ENCODE results near the gene TOR3A. TPM values are rescaled to one million over a fixed set of nuclear protein-coding genes. Genes with fewer than 3 reads are reported as not detected.
A peak's percentile ranks its signal among the peaks of the same experiment; 100 is the strongest.
"Not testable (repeated sequence)": the region's sequence is repeated elsewhere in the genome, so short reads cannot be mapped to it uniquely, and the experiment has no call there.

TOR3A gene, protein sequence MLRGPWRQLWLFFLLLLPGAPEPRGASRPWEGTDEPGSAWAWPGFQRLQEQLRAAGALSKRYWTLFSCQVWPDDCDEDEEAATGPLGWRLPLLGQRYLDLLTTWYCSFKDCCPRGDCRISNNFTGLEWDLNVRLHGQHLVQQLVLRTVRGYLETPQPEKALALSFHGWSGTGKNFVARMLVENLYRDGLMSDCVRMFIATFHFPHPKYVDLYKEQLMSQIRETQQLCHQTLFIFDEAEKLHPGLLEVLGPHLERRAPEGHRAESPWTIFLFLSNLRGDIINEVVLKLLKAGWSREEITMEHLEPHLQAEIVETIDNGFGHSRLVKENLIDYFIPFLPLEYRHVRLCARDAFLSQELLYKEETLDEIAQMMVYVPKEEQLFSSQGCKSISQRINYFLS
- total RNA-seq (2014; rRNA removed), result 47.1 and 54.6 TPM in 2 replicates
- polyA plus RNA-seq (2012), result 15.5 TPM

DNA sequence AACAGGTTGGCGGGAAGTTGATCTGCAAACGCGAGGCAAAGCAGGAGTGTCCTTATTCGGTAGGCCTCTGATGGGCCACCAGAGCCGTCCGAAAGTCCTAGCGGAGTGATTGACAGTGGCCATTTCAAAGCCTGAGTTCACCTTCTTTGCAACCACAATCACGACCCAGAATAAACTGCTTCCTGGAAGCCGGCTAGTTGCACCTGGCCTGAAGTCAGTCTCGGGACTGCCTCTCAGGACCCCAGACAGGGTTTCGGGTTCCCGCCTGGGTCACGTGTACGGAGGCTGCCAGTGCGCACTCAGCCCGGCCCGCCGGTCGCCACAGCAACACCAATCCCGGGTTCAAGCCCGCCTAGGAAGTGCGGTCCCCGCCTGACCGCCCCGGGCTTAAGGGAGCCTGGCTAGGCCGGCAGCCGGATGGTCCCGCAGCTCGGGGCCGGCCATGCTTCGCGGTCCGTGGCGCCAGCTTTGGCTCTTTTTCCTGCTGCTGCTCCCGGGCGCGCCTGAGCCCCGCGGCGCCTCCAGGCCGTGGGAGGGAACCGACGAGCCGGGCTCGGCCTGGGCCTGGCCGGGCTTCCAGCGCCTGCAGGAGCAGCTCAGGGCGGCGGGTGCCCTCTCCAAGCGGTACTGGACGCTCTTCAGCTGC lies at the start of gene TOR3A:
Gene TOR3A (plus strand): TSS at position 384 of the 646 bp plus-strand sequence. CDS start 59 bp downstream, at position 443.
- peak; percentile 85 for DNase-seq (ENCODE audit: low read depth)

DNA sequence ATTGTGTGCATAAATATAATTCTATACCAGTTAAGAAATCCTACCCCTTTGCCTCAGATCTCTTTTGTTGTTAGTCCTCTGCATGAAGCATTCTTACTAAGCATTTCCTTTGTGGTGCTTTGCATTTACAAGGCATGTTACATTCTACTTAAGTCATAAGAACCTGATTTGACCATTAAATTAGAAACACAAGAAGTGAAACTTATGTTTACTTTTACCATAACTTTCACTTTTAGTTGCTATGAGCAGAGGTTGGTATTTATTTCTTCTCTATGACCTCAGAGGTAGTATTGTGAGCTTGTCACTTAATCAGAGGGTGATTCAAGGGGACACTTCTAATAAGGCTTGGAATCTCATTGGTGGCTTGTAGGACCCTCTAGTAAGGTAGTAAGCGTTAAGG lies 47.1 kb upstream of the TOR3A start:
- DNase-seq (ENCODE audit: low read depth), result peak; percentile 25

DNA sequence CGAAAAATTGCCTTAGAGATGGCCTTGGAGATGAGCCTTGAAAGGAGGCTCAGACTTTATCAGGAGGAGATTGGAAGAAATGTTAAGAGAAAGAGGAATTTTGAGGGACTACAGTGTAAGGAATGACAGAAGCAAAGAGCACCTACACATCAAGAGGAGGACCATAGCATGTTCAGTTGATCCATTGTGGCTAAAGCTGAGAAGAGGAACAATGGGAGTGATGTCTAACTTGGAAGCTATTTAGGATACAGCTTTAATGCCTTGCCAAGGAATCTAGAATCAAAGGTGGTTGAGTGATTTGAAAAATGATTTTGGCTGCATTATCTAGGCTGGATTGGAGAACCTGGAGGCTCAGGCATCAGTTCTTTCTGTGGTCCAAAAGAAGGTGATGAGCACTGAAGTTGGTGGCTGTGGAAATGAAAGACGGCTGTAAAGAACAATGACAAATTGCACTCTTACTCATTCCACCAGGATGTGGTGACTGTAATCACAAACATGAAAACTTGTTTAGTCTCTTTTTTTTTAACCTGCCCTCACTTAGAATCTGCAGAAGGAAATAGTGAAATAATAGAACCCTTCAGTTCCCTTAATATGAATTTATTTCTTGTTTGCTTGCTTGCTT lies 44.9 kb upstream of the TOR3A start:
- DNase-seq (ENCODE audit: low read depth), result peak; percentile 61

DNA sequence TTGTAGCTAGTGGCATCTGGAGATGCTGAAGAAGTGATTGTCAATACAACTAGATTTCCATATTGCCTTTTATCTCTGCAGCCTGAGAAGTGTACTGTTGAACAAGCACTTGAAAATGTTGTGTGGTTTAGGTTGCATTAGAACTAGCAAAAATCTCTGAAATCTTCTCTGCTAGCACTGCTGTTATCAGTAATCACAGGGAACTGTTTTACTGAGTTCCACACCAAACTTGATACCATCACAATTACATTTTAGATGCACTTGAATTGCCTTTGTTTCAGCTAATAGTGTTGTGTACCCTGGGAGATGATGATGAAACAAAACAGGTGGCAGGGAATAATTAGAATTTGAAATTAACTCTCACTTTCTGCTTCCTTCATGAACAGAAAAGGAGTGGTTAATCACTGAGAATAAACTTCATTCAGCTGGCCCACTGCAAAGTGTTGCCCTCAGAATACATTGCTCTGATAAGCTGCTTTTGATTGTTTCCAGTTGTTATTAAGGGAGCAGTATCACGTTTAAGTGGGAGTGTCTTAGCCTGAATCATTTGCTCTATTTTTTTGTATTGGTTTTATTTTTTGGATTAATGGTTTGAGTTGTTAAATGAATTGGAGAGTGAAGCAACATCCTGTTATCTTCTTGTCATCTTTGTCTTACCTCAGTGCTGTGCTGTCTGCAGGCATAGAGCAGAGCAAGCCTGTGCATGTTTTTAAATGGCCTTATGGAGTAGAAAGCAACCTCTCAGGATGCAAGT lies 43.2 kb upstream of the TOR3A start:
- no peak for DNase-seq (ENCODE audit: low read depth)

DNA sequence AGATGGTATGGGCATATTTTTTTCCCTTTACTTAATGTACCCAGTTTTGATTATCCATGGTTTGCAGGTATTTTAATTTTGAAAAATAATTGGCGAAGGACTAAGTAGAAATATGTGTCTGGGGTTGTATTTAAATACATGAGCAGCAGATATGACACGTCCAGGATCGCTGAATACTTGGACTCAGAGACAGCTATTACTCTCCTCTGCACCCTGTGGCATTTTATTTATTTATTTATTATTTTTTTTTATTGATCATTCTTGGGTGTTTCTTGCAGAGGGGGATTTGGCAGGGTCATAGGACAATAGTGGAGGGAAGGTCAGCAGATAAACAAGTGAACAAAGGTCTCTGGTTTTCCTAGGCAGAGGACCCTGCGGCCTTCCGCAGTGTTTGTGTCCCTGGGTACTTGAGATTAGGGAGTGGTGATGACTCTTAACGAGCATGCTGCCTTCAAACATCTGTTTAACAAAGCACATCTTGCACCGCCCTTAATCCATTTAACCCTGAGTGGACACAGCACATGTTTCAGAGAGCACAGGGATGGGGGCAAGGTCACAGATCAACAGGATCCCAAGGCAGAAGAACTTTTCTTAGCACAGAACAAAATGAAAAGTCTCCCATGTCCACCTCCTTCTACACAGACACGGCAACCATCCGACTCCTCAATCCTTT lies 42.2 kb upstream of the TOR3A start:
- DNase-seq (ENCODE audit: low read depth), result not testable (repeated sequence)

DNA sequence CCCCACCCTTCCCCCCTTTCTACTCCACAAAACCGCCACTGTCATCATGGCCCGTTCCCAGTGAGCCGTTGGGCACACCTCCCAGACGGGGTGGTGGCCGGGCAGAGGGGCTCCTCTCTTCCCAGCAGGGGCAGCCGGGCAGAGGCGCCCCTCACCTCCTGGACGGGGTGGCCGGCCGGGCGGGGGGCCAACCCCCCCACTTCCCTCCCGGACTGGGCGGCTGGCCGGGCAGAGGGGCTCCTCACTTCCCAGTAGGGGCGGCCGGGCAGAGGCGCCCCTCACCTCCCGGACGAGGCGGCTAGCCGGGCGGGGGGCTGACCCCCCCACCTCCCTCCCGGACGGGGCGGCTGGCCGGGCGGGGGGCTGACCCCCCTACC lies 41.7 kb upstream of the TOR3A start:
- not testable (repeated sequence) for DNase-seq (ENCODE audit: low read depth)

DNA sequence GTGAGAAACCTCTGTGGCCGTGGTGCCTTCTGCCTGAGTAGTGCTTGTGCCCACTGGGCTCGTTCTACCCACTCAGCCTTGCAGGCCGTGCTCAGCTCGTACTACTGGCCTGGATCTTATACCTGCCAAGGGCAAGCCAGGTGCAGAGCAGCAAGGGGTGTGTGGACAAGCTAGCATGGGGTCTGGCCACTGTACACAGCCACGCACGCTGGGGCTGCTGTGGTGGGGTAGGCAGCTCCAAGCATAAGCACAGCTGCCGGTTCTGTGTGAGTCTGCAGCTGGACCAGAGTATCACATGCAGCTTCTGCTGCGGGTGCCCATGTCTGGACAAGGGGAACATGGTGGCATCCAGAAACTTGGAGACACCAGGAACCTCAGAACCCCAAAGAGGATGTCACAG lies 39.8 kb upstream of the TOR3A start:
- no peak for DNase-seq (ENCODE audit: low read depth)

DNA sequence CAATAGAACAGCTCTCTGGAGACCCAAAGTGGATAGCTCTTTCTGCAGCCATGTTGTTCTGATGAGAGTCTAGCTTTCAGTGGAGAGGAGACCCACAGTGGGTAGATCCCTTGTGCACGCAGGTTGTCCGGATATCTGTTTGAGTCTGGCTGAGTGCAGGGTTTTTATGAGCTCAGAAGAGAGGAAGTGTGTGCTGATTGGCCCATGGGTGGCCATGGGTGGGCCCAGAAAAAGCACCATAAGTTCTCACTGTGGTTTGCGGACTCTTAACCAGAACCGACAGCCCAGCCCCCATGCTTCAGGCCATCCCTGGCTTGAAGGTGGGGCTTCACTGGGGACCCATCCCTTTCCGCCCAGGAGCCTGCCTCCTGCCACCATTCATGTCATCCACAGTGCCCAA lies 39.2 kb upstream of the TOR3A start:
- no peak for DNase-seq (ENCODE audit: low read depth)

DNA sequence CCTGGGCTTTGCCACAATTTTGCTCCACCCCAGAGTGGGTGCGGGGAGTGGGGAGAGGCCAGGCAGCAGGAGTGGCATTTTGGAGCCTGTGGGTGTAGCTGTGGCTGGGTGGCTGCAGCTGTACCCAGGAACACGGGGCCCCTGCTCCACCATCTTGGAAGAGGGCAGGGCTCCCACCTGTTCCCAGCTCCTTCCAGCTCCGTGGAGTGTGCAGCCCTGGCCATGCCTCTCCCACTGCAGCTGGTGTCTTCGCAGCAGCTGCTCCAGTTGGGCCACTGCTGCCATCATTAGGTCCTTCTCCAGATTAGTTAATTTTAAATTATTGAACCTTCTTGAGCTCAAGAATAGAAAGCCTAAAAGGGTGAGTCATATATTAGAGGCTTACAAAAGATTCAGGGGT lies 38.6 kb upstream of the TOR3A start:
- DNase-seq (ENCODE audit: low read depth), result peak; percentile 49

DNA sequence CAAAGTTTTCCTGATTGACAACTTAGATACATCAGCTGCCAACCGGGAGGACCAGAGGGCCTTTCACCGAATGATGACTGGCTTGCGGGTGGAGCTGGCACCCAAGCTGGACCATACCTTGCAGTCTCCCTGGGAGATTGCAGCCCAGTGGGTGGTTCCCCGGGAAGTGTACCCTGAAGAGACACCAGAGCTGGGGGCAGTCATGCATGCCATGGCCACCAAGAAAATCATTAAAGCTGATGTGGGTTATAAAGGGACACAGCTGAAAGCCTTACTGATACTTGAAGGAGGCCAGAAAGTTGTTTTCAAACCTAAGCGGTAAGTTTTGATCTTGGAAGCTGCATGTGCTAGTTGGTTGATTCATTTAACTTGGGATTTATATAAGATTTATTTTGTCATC lies 38.0 kb upstream of the TOR3A start:
- no peak for DNase-seq (ENCODE audit: low read depth)

DNA sequence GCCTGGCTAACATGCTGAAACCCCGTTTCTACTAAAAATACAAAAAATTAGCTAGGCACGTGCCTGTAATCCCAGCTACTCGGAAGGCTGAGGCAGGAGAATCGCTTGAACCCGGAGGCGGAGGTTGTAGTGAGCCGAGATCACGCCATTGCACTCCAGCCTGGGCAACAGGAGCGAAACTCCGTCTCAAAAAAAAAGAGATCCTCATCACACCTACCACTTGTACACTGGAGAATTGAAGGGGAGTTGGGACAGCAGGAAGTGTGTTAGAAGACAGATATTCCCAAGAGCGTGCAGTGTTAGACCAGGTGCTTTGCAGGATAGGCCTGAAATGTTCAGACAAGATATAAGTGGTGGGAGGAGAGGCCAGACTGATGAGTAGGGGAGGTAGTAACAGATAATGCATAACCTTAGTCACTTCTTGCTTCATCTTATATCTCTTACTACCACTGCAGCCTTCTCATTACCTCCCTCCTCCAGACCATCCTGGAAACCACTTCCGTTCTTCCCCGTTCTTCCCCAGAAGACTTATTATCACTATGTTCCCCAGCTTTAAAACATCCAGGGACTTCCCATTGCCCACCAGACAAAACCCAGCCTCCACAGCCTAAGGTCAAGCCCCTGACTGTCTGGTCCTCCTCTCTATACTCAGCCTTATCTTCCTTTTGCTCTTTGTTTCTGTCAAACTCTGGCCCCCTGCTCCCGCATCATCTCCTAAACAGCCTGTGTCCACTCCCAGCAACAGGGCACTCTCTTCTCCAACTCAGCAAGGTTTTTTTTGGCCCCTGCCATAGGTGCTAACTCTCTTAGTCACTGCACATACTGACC lies 34.8 kb upstream of the TOR3A start:
- no peak for DNase-seq (ENCODE audit: low read depth)

DNA sequence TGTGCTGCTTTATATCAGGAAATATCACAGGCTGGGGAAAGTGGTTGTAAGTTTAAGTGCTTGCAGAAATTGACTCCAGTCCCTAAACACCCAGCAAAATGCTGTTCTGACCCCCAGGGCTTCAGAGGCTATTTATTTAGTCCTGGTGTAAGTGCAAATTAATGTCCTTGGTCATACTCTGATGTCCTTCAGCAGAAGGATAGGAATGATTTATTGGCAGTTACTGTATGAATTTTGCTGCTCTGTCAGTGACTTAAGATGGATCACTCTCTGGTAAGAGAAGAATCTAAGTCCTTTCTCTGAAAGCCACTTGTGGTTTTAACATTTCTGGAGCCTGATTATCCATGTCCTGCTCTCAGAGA lies 34.3 kb upstream of the TOR3A start:
- no peak for DNase-seq (ENCODE audit: low read depth)

DNA sequence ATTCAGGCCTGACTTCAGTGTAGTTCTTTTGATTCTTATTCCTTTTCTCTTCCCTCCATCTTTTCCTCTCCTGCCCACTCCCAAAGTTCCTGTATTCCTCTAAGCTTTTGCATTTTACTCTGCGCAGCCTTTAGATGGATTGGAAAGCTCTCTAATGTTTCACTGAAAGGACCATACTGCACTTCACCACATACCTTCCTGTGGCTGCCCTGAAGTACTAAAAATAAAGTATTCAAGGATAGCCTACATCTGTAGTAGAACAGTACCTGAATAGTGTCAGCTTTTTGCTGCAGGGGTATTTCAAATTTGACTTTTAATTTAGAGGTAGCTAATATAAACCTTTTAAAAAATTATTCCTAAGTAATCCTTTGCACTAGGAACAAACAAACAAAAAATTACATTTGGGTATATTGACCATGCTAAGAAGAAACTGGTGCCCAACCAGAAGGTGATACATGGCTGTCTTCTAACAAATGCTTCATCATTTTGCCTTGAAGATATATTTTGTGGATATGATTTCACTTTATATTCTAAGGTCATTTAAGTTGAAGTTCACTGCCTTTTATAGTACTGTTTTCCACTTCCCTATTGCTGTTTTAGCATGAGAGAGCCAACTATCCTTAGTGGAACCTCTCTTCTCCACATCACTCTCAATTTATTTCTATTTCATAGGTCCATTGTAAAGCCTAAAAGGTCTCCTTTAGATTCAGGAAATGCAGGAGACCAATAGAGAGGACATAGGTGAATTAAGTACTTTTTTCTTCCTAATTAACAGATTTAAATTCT lies 33.3 kb upstream of the TOR3A start:
- no peak for DNase-seq (ENCODE audit: low read depth)

DNA sequence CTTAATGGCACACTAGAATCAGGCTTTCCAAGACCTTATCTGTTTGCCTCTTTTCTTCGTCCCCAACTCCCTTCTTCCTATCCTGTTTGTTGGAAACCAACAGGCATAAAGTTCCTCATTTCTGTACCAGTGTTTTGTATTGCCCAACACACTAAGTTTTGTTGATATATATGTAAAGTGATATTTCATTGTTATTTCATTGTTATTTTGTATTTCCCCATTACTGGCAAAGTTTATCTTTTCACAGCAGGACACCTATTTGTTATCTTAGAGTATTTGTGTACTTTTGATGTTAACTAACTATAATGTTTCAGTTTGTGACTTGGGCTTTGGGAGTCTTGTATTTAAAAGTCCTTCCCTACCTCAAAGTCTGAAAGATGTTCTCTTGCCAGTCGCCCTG lies 29.1 kb upstream of the TOR3A start:
- DNase-seq (ENCODE audit: low read depth), result no peak

DNA sequence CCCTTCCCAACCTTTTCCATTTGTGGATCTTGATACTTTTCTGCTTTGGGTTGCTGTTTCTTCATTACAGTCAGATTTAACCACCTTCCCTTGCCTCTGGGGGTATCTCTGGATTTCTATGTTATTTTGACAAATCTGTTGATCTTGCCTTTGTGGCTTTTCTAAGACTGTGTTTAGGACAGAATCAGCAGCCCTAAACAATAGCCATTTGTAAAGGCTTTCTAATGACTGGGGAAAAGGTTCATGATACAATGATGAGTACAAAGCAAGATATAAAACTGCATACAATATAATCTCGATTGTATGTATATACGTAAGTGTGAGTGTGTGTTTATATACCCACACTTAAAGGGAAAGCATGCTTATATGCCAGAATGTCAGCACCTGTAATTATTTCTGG lies 28.4 kb upstream of the TOR3A start:
- DNase-seq (ENCODE audit: low read depth), result no peak

DNA sequence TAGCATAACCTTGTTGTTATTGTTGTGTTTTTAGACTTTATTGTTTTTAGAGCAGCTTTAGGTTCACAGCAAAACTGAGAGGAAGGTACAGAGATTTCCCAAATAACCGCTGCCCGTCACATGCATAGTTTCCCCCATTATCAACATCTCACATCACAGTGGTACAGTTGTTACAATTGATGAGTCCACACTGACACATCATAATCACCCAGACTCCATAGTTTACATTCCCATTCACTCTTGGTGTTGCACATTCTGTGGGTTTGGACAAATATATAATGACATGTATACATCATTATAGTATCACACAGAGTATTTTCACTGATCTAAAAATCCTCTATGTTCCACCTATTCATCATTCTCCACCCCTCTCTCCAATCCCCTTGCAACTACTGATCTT lies 25.9 kb upstream of the TOR3A start:
- DNase-seq (ENCODE audit: low read depth), result no peak

DNA sequence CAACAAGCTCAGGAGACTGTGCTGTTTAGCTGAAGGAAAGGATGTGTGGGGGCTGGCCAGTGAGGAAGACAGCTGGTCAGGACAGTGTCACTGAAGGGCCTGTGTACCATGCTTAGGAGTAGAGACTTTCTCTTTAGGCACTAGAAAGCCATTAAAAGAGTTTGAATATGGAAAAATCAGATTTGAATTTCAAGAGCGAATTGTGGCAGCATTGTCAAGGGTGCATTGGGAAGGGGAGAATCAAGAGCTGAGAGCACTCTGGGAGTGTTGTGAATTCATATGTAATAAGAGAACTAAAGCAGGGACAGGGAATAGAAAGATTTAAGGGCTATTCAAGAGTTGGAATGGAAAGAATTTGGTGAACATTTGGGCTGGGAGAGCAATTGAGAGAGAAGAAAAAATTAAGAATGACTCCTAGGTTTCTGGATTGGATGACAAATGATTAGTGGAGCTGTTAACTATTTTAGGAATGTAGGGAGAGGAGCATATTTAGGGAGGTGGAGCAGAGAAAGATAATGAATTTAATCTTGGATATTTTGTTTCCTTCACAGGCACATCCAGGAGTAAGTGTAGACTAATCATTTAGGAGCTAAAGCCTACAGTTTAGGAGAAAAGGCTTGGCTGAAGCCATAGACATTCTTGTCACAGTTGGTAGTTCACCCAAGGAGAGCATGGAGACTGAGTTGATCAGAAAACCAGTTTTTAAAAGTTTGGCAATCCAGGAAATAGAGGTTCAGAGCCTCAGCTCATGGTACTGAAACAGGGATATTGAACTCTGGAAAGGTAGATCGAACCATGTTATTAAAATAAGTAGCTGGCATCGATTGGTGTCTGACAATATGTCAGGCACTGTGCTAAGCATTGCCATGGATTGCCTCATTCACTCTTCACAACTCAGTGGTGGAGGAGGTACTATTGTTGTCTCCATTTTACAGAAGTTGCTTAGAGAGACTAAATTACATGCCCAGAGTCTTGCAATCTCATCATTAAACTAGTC lies 23.1 kb upstream of the TOR3A start:
- DNase-seq (ENCODE audit: low read depth), result peak; percentile 54

Measured in LHCN-M2 (cell line).